AG20443 (cell line): ENCODE data around the gene DEAF1.

Experiments used
- DNase-seq: peaks from one replicate; pipeline ENCODE4 v3.0.0; 2012; ENCODE audit warnings: low spot score, mixed read lengths

The DEAF1 gene

GRCh38 chr11:623349-623869 is 71.6 kb downstream of the DEAF1 start:
- no peak for DNase-seq

GRCh38 chr11:621838-622237 is 73.2 kb downstream of the DEAF1 start:
- no peak for DNase-seq

GRCh38 chr11:620935-621814 is 73.8 kb downstream of the DEAF1 start:
- no peak for DNase-seq

DNA sequence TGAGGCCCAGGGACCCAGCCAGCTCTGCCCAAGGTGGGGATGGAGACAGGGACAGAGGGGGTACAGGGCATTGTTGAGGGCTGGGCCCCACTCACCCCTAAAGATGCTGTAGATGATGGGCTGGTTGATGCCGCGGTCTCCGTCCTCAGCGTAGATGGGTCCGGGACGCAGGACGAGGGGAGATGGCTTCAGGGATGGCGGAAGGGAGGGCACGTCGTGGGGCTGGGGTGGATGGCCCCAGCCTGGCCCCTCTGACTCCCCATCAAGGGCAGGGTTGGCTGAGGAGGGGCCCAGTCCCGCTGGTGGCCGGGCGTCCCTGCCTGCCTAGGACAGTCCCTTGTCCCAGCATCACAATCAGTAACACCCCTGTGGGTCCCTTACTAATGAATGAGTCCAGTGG is 74.8 kb downstream of the DEAF1 start:
- DNase-seq = no peak

- no peak for DNase-seq
Measured at GRCh38 chr11:619628-620050, 75.4 kb downstream of the DEAF1 start.

GRCh38 chr11:618856-619627 is 76.0 kb downstream of the DEAF1 start:
- DNase-seq = no peak

DNA sequence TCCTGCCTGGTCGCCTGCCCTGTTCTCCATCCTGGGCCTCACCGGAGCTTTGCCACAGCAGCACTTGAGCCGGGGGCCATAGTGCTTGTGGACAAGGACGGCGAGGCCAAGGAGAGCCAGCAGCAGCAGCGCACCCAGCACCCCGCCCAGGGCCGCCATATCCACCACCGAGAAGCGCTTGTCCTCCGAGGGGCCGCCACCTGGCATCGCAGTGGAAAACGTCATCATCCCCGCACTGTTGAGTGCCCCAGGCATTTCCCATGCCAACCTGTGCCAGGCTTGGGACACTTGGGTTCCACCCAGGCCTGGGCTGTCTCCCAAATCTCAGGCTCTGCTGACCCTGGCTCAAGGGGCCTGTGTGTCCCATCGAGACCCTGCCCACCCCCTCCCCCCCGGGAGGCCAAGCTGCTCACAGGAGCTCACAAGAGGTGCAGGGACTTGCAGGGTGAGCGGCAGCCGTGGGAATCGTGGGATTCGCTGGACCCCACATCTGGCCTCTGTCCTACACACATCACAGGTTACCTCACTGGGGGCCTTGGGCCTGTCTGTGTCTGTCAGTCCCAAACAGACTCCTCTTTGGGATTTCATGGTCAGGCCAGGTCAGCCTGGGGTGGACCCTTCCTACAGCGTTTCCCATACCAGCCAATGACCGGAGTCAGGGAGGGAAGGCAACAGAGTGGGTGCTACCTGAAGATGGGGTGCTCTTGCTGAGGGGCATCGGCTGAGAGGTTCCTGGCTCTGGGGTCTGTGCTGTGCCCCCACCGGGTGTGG is 76.9 kb downstream of the DEAF1 start:
- no peak for DNase-seq

GRCh38 chr11:617199-617911 is 77.7 kb downstream of the DEAF1 start:
- DNase-seq = no peak

- no peak for DNase-seq
Measured at GRCh38 chr11:616320-617198, 78.5 kb downstream of the DEAF1 start.

DNA sequence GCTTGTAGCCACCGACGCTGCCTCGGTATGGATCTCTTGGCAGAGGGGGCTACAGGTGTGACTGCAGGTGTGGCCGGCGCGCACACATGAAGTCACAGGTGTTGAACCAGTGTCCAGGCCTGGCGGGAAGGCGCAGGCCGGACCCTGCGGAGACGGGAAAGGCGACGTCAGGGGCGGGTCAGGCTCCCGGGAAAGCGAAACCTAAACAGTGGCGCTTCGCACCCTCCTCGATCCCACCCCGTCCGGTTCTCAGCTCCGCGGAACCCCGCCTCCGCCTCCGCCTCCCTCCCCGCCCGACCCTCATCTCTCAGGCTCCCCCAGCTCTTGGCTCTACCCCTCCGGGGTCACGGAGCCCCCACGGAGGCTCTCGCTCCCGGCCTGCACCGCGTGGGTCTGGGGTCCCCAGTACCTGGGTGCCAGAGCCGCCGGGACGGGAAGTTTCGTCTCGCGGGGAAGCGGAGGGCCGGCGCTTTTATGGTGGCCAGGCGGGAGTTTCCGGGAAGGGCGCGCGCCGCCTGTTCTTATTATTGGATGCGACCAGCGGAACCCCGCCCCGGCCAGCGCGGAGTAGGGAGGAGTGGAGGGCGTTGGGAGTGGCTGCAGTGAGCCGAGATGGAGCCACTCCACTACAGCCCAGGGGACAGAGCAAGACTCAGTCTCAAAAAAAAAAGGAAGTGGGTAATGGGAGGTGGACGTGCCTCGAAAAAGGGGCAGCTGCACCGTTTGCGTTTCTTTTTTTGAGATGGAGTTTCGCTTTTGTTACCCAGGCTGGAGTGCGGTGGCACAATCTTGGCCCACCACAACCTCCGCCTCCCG is 79.3 kb downstream of the DEAF1 start, which contains the start of gene IRF7:
Gene IRF7 (minus strand): TSS at position 447 of the 816 bp plus-strand sequence. CDS start 586 bp downstream, outside the sequence.
- peak; percentile 96 for DNase-seq

DNA sequence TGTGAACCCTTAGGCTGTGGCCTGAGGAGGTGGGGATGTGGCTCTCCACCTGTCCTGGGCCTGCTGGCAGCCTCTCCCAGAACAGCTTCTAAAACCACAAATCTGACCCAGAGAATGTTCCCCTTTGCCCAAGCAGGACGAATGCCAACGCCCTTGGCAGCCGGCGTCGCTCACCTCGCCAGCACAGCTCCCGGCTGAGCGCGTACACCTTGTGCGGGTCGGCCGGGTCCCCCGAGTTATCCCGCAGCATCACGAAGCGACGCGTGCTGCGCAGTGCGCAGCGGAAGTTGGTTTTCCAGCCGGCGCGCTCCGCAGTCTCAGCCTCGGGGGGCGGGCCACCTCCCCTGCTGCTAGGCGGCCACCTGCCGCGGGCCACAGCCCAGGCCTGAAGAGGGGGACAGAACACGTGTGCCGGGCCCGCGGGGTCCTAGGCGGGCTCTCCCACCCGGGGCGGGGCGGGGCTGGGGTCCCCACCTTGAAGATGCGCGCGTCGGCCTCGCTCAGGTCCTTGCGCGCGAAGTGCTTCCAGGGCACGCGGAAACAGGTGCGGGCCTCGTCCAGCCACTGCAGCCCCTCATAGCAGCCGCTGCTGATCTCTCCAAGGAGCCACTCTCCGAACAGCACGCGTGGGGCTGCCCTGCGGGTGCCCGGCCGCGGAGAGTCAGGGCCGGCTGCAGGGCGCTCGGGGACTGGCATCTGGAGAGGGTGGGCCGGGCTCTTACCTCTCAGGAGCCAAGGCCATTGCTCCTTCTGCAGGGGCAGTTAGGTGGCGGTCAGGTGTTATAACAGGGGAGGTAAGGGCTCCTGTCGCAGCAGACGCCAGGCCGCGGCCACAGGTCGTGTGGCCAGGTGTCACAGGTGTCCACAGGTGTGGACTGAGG is 80.2 kb downstream of the DEAF1 start:
- no peak for DNase-seq

DNA sequence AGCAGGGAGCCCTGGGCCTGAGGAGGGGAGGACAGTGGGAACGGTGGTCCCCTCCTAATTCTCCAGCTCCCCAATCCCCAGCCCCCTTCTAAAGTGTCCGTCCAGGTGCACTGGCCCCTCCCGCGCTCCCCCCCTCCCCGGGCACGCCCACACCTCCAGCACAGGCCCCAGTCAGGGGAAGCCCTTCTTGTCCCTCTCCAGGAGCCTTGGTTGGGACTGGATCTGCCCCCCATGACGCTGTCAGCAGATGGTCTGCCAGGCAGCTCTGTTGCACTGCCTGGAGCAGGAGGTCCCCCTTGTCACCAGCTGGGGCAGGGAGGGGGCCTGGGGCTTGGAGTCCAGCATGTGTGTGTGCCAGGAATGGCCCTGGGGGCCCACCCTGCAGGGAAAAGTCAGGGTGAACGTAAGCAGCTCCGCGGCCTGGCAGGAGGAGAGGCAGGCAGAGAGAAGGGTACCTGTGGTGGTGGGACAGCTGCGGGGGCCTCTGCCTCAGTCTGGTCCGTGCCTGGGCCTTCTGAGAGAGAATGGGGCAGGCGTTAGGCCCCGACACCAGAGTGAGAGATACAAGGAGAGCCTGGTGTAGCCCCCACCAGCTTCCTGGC is 80.9 kb downstream of the DEAF1 start:
- no peak for DNase-seq

DNA sequence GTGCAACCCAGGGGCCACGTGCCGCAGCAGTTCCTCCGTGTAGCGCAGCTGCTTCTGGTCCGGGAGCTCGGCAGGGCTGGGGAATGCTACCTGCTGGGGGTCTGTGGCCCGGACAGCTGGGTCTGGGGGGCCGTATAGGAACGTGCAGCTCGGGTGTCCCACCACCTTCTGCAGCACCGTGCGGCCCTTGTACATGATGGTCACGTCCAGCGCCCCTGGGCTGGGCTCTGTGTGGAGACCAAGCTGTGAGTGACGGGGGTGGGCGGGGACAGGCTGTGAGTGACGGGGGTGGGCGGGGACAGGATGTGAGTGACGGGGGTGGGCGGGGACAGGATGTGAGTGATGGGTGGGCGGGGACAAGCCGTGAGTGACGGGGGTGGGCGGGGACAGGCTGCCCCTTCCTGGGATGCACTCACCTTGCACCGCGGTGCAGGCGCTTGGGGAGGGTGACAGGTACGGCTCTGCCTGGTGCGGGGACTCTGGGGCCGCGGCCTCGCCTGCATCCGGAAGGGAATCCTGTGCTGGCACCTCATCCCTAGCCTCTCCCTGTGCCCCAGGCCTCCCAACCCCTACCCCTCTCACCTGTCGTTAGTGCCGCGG is 81.6 kb downstream of the DEAF1 start:
- no peak for DNase-seq

DNA sequence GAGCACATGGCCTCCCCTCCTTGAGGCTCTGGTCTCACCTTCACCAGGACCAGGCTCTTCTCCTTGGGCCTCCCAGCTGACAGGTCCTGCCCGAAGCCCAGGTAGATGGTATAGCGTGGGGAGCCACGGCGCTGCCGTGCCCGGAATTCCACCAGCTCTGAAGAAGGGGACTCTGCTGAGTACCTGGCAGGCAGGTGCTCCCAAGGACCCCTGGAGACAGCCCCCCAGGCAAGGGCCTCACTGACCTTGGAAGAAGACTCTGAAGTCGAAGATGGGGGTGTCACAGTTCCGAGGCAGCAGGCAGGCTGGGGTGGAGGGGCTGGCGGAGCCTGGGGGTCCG is 82.1 kb downstream of the DEAF1 start:
- DNase-seq = no peak

DNA sequence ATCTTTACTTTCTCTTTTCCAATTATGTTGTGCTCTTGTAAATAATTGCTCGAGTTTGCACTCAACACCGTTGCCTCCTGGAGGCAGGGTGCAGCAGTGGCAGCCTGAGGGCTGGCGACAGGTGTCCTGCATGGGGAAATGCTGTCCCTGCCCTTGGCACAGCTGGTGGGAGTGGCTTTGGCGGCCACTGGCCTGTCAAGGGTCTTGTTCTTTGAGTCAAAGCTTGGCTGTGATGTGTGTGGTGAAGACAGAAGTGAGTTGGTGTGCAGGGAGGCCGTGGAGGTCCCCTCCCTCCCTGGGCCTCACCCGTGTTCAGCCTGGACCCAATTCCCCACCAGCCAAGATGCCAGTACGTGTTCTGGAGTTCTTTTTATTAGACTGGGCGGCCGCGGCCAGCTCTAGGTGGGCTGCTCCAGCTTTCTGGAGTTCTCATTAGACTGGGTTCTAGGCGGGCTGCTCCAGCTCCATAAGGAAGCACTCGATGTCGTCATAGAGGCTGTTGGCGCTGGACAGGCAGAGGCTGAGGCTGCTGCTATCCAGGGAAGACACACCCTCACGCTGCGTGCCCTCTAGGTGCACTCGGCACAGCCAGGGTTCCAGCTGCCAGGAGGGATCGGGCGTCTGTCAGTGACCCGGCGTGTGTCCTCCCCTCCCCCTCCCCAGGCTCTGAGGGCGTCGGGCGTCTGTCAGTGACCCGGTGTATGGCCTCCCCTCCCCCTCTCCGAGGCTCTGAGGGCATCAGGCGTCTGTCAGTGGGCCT is 82.6 kb downstream of the DEAF1 start:
- DNase-seq = peak; percentile 42

- DNase-seq = no peak
Measured at GRCh38 chr11:611001-611996, 83.7 kb downstream of the DEAF1 start.
